Measurements from ENCODE around the gene EXOC6B.

DNA sequence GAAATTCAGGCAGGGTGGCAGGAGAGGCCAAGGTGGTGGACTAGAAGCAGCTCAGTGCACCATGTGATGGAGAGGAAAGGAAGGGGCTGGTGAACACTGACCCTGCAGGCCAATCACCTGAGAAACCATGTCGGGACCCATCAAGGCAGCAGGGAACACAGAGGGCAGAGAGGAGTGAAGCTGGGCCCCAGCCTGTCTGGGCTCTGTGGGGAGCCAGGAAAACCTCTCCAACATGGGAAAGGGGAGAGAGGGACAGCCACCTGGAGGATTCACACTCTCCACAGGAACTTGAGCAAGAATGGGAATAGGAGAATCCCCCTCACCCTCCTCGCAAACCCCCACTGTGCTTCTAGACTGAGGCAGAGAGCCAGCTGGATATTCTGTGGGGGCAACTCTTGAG, 592.6 kb downstream of the EXOC6B start:
- TF ChIP-seq, protein P1, sequence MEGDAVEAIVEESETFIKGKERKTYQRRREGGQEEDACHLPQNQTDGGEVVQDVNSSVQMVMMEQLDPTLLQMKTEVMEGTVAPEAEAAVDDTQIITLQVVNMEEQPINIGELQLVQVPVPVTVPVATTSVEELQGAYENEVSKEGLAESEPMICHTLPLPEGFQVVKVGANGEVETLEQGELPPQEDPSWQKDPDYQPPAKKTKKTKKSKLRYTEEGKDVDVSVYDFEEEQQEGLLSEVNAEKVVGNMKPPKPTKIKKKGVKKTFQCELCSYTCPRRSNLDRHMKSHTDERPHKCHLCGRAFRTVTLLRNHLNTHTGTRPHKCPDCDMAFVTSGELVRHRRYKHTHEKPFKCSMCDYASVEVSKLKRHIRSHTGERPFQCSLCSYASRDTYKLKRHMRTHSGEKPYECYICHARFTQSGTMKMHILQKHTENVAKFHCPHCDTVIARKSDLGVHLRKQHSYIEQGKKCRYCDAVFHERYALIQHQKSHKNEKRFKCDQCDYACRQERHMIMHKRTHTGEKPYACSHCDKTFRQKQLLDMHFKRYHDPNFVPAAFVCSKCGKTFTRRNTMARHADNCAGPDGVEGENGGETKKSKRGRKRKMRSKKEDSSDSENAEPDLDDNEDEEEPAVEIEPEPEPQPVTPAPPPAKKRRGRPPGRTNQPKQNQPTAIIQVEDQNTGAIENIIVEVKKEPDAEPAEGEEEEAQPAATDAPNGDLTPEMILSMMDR (IDR thresholded peaks at IDR 0.05): no peak
- TF ChIP-seq POLR2AphosphoS5 (IDR thresholded peaks at IDR 0.05): no peak
